Muscle of leg (tissue), 11 donors: ENCODE data around the gene ARHGAP5. TPM values are rescaled to one million over a fixed set of nuclear protein-coding genes. Genes with fewer than 3 reads are reported as not detected.
A peak's percentile ranks its signal among the peaks of the same experiment; 100 is the strongest.

Experiments used
- DNase-seq: peaks from one replicate; pipeline ENCODE4 v3.0.0; 2013
- H3K27ac ChIP-seq: one replicate; pipeline ENCODE4 v1.5.1; 2013; ENCODE audit warnings: mild to moderate bottlenecking, low read length, control low read depth
- H3K27me3 ChIP-seq: one replicate; pipeline ENCODE4 v1.6.1; 2013; ENCODE audit warnings: low read length; ENCODE audit not compliant: control insufficient read depth, insufficient read depth
- H3K36me3 ChIP-seq: one replicate; pipeline ENCODE4 v1.6.1; 2013; ENCODE audit warnings: low read length; ENCODE audit not compliant: control insufficient read depth, insufficient read depth
- H3K4me1 ChIP-seq: one replicate; pipeline ENCODE4 v1.6.1; 2013; ENCODE audit warnings: low read length; ENCODE audit not compliant: control insufficient read depth, insufficient read depth
- H3K4me3 ChIP-seq: one replicate; pipeline ENCODE4 v1.5.1; 2013; ENCODE audit warnings: low read length, control low read depth
- H3K9me3 ChIP-seq: replicated peaks from 2 replicates; pipeline ENCODE4 v1.6.1; 2013; ENCODE audit warnings: low read depth, low read length; ENCODE audit not compliant: control insufficient read depth
- WGBS: methylation state at CpG from one replicate; pipeline ENCODE4 v1.1.5; 2013; ENCODE audit warnings: missing lambda C conversion rate; ENCODE audit not compliant: insufficient coverage; 5-methylcytosine and 5-hydroxymethylcytosine counted together
- polyA plus RNA-seq, 8 donors: library from polyadenylated mRNA; unstranded; fragments of 120-200 nt; gene quantifications; one replicate each; pipeline versions ENCODE4 v1.2.1 to v1.2.3, GENCODE V29; 2013; ENCODE audit warnings: inconsistent platforms in 1 of 8, low replicate concordance in 1 of 8; ENCODE audit not compliant: insufficient read length in 8 of 8, insufficient read depth in 1 of 8
- total RNA-seq: library from RNA; stranded (reverse); fragments of 120-200 nt; gene quantifications from one replicate; pipeline ENCODE4 v1.2.4, GENCODE V29; 2013

ARHGAP5 gene
- total and polyA plus RNA-seq, 9 donors: 23.9 to 131 (median 43.1) TPM

DNA sequence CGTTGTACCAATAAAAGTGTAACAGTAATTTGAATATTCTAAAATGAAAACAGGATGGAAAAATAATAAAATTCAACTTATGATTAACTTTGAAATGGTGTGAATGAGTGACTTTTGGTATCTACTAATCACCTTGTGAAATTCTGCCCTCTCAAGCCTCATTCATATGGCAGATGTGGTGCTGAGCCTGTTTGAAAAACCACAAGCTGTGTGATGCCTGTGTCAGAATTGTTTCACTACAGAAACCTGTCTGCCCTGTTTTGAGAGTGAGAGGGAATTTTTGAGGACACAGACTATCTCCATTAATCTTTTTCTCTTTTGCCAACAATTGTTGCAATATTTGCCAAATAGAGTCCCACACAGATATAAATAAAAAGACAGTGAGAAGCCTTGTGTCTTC, 120.8 kb downstream of the ARHGAP5 start:
- WGBS: no CpG with 5 or more reads among the region's 1 CpG
- no peaks in the 10 kb centered on the region for H3K27me3 ChIP-seq
- no peak for DNase-seq

DNA sequence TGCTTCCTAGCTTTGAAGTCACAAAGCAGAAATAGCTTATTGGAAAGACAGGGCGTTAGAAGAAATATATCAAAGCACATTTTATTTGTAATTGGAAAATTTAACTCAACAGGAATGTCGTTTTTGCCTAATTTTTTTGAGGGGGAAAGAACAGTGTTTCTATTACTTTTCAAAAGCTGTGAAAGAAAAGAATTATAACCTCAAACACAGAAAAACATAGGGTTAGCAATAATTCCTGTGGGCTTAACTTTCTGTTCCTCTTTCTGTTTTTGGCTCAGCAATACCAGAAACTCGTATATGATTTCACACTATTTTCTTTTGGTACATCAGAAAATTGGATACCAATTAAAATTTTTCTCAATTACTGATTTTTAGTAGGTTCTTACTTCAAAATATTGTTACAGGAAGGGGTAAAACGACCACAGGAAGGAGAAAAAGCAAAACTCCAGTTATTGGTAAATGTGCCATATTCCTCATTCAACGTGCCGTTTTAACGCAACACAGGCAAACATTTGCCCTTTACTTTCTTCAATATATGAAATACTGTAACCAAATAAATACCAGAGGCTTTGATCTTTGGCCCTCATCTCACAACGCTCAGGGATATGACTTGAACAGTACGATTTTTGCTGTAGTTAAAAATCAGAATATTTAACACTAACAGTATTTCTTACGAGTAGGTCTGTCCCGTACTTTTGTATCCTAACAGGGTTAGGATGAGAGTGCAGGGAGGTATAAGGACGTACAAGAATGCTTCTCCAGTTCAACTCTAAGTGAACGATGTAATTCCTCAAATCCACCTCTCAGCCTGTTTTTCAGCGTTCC, 123.5 kb downstream of the ARHGAP5 start:
- no peaks in the 10 kb centered on the region for H3K27me3 ChIP-seq
- WGBS: 0% methylated on average over 1 of the region's 14 CpGs
- H3K36me3 ChIP-seq: no peaks in the 10 kb centered on the region
- no peaks in the 10 kb centered on the region for H3K9me3 ChIP-seq
- peak overlapping the region; percentile 96 for H3K27ac ChIP-seq
- DNase-seq: peak; percentile 17
- peaks cover 7% of the 10 kb centered on the region for H3K4me1 ChIP-seq
- H3K4me3 ChIP-seq: peak overlapping the region; percentile 95

More for the DNA sequence above, 120.8 kb downstream of the ARHGAP5 start:
- Histone ChIP-seq H3K36me3 (no peaks in the 10 kb centered on the region), H3K9me3 (no peaks in the 10 kb centered on the region), H3K27ac (no peak overlapping the region), H3K4me3 (no peak overlapping the region), H3K4me1 (peaks cover 4% of the 10 kb centered on the region)

- 0% methylated on average over 46 of the region's 46 CpGs for WGBS
- Histone ChIP-seq H3K27me3 (no peaks in the 10 kb centered on the region), H3K27ac (peak overlapping the region; percentile 96), H3K4me3 (peak overlapping the region; percentile 95), H3K4me1 (peaks cover 7% of the 10 kb centered on the region), H3K9me3 (no peaks in the 10 kb centered on the region), H3K36me3 (no peaks in the 10 kb centered on the region)
- peak; percentile 91 for DNase-seq
These were observed 124.2 kb downstream of the ARHGAP5 start for GRCh38 chr14:32201193-32201815.

- Histone ChIP-seq H3K9me3 (no peaks in the 10 kb centered on the region), H3K27me3 (no peaks in the 10 kb centered on the region), H3K27ac (peak within 1 kb of the TSS; percentile 96), H3K4me3 (peak within 1 kb of the TSS; percentile 95), H3K36me3 (no peaks in the 10 kb centered on the region), H3K4me1 (peaks cover 7% of the 10 kb centered on the region)
- WGBS: 2% methylated on average over 34 of the region's 40 CpGs
- peak; percentile 61 for DNase-seq
These were observed 124.8 kb downstream of the ARHGAP5 start, which contains the start of gene RNU6-7 for GRCh38 chr14:32201816-32202490. Gene RNU6-7, plus strand, starts transcription at chr14:32202045.

- no peaks in the 10 kb centered on the region for H3K9me3 ChIP-seq
- H3K4me3 ChIP-seq: peak overlapping the region; percentile 95
- peak; percentile 46 for DNase-seq
- 0% methylated on average over 4 of the region's 8 CpGs for WGBS
- peaks cover 7% of the 10 kb centered on the region for H3K4me1 ChIP-seq
- no peaks in the 10 kb centered on the region for H3K36me3 ChIP-seq
- peak overlapping the region; percentile 96 for H3K27ac ChIP-seq
- no peaks in the 10 kb centered on the region for H3K27me3 ChIP-seq
These were observed 125.4 kb downstream of the ARHGAP5 start for GRCh38 chr14:32202491-32202997.

DNA sequence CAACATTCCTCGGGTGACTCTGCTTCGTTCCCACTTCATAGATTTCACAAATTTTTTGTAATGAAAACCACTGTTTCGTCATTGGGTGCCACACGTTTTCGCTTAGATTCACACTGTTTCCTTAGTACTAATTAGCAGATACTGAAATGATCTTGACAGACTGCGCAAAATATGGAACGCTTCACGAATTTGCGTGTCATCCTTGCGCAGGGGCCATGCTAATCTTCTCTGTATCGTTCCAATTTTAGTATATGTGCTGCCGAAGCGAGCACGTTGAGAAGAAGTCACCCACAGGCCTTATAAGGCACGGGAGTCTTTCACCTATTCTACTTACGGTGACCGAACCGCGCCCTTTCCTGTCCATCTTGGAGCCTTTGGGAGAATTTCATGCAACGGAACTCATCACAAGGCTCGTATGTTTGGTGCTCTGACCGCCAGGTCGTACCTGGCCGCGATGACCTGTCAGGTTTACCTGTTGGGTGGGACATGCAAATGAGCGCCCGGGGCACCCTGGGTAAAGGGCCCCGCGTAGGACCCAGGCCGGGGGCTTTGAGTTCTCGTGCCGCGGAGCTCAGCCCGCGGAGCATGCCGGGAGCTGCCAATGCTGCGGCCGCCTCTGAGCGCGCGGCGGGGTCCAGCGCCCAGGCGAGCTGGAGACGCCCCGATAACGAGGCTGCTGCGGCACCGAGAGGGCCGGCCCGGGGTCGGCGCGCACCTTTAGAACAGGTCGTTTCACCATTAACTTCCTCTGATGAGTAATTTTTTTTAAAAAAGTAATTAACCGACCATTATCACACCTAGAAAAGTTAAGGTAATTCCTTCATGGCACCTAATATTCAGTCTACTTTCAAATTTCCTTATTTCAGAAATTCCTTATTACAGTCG, 126.1 kb downstream of the ARHGAP5 start, which contains the start of gene RNU6-8:
Gene RNU6-8 (minus strand): TSS at position 272 of the 885 bp plus-strand sequence.
- Histone ChIP-seq H3K27ac (peak within 1 kb of the TSS; percentile 96), H3K4me1 (peaks cover 7% of the 10 kb centered on the region), H3K27me3 (no peaks in the 10 kb centered on the region), H3K36me3 (no peaks in the 10 kb centered on the region), H3K9me3 (no peaks in the 10 kb centered on the region), H3K4me3 (peak within 1 kb of the TSS; percentile 95)
- DNase-seq: peak; percentile 95
- 0% methylated on average over 46 of the region's 57 CpGs for WGBS

DNA sequence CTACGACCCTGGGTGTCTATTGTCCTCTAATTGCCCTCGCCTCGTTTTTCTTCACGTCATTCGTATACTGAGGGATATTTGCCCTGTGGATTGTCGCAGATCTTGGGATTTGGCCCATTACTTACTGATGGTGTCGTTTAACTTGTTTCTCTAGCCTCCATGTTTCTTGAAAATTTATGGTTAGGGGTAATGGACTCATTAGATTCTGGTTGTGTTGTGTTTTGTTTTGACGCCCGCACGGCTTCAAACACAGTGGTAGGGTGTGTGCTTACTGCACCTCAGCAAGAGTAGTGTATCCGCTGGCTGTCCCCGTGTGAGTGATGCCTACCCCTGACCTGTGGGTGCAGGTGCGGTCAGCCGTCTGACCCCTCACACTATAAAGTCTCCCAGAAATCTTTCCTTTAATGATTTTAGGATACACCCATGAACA, 126.8 kb downstream of the ARHGAP5 start:
- H3K27ac ChIP-seq: peak overlapping the region; percentile 96
- peak; percentile 36 for DNase-seq
- 0% methylated on average over 5 of the region's 14 CpGs for WGBS

GRCh38 chr14:32205554-32205953, 128.4 kb downstream of the ARHGAP5 start:
- Histone ChIP-seq H3K4me3 (no peak overlapping the region), H3K27me3 (no peaks in the 10 kb centered on the region), H3K27ac (no peak overlapping the region), H3K4me1 (peaks cover 7% of the 10 kb centered on the region), H3K36me3 (no peaks in the 10 kb centered on the region), H3K9me3 (no peaks in the 10 kb centered on the region)
- WGBS: no CpG with 5 or more reads among the region's 3 CpGs
- DNase-seq: no peak

More for the DNA sequence above, 126.8 kb downstream of the ARHGAP5 start:
- peak overlapping the region; percentile 95 for H3K4me3 ChIP-seq
- H3K27me3 ChIP-seq: no peaks in the 10 kb centered on the region
- H3K36me3 ChIP-seq: no peaks in the 10 kb centered on the region
- H3K9me3 ChIP-seq: no peaks in the 10 kb centered on the region
- H3K4me1 ChIP-seq: peaks cover 7% of the 10 kb centered on the region

- H3K4me3 ChIP-seq: no peak overlapping the region
- WGBS: 70% methylated on average over 4 of the region's 4 CpGs
- no peak overlapping the region for H3K27ac ChIP-seq
- peak; percentile 32 for DNase-seq
- H3K4me1 ChIP-seq: peaks cover 7% of the 10 kb centered on the region
- H3K9me3 ChIP-seq: no peaks in the 10 kb centered on the region
- H3K36me3 ChIP-seq: no peaks in the 10 kb centered on the region
- H3K27me3 ChIP-seq: no peaks in the 10 kb centered on the region
These were observed 128.9 kb downstream of the ARHGAP5 start for GRCh38 chr14:32205984-32206383.
